Mesenchymal stem cell (in vitro differentiated cells and primary cell): ENCODE data around the gene NMU.
"Not testable (repeated sequence)": the region's sequence is repeated elsewhere in the genome, so short reads cannot be mapped to it uniquely, and the experiment has no call there.

Experiments used
- DNase-seq: peaks from one replicate; pipeline ENCODE4 v3.0.0-alpha.2; 2013
- H2AFZ ChIP-seq: one replicate; pipeline ENCODE4 v1.6.1; 2013; ENCODE audit warnings: low read depth, mild to moderate bottlenecking, control low read depth, inconsistent platforms, low read length, moderate library complexity
- H2AK5ac ChIP-seq: 2 replicates; pipeline ENCODE4 v1.6.1; 2013; ENCODE audit warnings: low read length, moderate library complexity, mild to moderate bottlenecking, inconsistent platforms; ENCODE audit not compliant: severe bottlenecking
- H2BK120ac ChIP-seq: one replicate; pipeline ENCODE4 v1.6.1; 2013; ENCODE audit warnings: low read depth, mild to moderate bottlenecking, inconsistent platforms, low read length, moderate library complexity
- H2BK12ac ChIP-seq, 2 experiments: one replicate each; pipeline ENCODE4 v1.6.1; 2013; ENCODE audit warnings: inconsistent platforms in 2 of 2, low read length in 2 of 2, mild to moderate bottlenecking in 2 of 2, moderate library complexity in 2 of 2, control low read depth in 1 of 2
- H2BK15ac ChIP-seq: one replicate; pipeline ENCODE4 v1.6.1; 2013; ENCODE audit warnings: mild to moderate bottlenecking, low read depth, inconsistent platforms; ENCODE audit not compliant: poor library complexity, severe bottlenecking
- H2BK5ac ChIP-seq: 2 replicates; pipeline ENCODE4 v1.6.1; 2013; ENCODE audit warnings: low read depth, mild to moderate bottlenecking, low read length, control low read depth, inconsistent platforms; ENCODE audit not compliant: poor library complexity, severe bottlenecking
- H3K14ac ChIP-seq, 2 experiments: one replicate each; pipeline ENCODE4 v1.6.1; 2013; ENCODE audit warnings: inconsistent platforms in 2 of 2, low read length in 2 of 2, control low read depth in 1 of 2, mild to moderate bottlenecking in 1 of 2, moderate library complexity in 1 of 2
- H3K18ac ChIP-seq, 2 experiments: one replicate each; pipeline ENCODE4 v1.6.1; 2013; ENCODE audit warnings: inconsistent platforms in 2 of 2, low read length in 2 of 2, control low read depth in 1 of 2, low read depth in 1 of 2, mild to moderate bottlenecking in 1 of 2
- H3K23ac ChIP-seq, 2 experiments: one replicate each; pipeline ENCODE4 v1.6.1; 2013; ENCODE audit warnings: inconsistent platforms in 2 of 2, low read length in 2 of 2, mild to moderate bottlenecking in 2 of 2, moderate library complexity in 2 of 2, control low read depth in 1 of 2
- H3K27ac ChIP-seq: 2 replicates; pipeline ENCODE4 v1.5.1; 2013; ENCODE audit warnings: mild to moderate bottlenecking, moderate library complexity, low read length, control low read depth, inconsistent platforms; ENCODE audit not compliant: poor library complexity, severe bottlenecking
- H3K27me3 ChIP-seq, 2 experiments: 2 replicates each; pipeline versions ENCODE4 v1.6.1 to v1.7.0; 2013; ENCODE audit warnings: low read length in 2 of 2, mild to moderate bottlenecking in 2 of 2, moderate library complexity in 2 of 2, control low read depth in 1 of 2, inconsistent platforms in 1 of 2; ENCODE audit not compliant: control insufficient read depth in 1 of 2, insufficient read depth in 1 of 2
- H3K36me3 ChIP-seq, 2 experiments: 2 replicates each; pipeline versions ENCODE4 v1.6.1 to v1.7.0; 2013; ENCODE audit warnings: low read length in 2 of 2, control low read depth in 1 of 2, inconsistent platforms in 1 of 2, low read depth in 1 of 2, mild to moderate bottlenecking in 1 of 2; ENCODE audit not compliant: insufficient read depth in 2 of 2, control insufficient read depth in 1 of 2
- H3K4ac ChIP-seq, 2 experiments: one replicate each; pipeline ENCODE4 v1.6.1; 2013; ENCODE audit warnings: inconsistent platforms in 2 of 2, low read length in 2 of 2, mild to moderate bottlenecking in 2 of 2, moderate library complexity in 2 of 2, control low read depth in 1 of 2, low read depth in 1 of 2
- H3K4me1 ChIP-seq: 2 replicates; pipeline ENCODE4 v1.6.1; 2013; ENCODE audit warnings: low read depth, low read length, control low read depth; ENCODE audit not compliant: control insufficient read depth, insufficient read depth
- H3K4me2 ChIP-seq: 2 replicates; pipeline ENCODE4 v1.6.1; 2013; ENCODE audit warnings: low read length, mild to moderate bottlenecking, inconsistent platforms; ENCODE audit not compliant: poor library complexity, severe bottlenecking
- H3K4me3 ChIP-seq, 2 experiments: 2 replicates each; pipeline versions ENCODE4 v1.5.1 to v1.7.0; 2013; ENCODE audit warnings: low read length in 2 of 2, mild to moderate bottlenecking in 2 of 2, control low read depth in 1 of 2, low read depth in 1 of 2; ENCODE audit not compliant: insufficient read depth in 1 of 2
- H3K79me1 ChIP-seq: replicated peaks from 2 replicates; pipeline ENCODE4 v1.6.1; 2013; ENCODE audit warnings: mild to moderate bottlenecking, control low read depth, low read length, inconsistent platforms; ENCODE audit not compliant: poor library complexity, severe bottlenecking
- H3K9ac ChIP-seq: 2 replicates; pipeline ENCODE4 v1.7.0; 2013; ENCODE audit warnings: mild to moderate bottlenecking, low read length, moderate library complexity
- H3K9me3 ChIP-seq: 2 replicates; pipeline ENCODE4 v1.7.0; 2013; ENCODE audit warnings: mild to moderate bottlenecking, low read length; ENCODE audit not compliant: control insufficient read depth
- H4K8ac ChIP-seq: one replicate; pipeline ENCODE4 v1.6.1; 2013; ENCODE audit warnings: inconsistent platforms, mild to moderate bottlenecking, low read length, moderate library complexity
- H4K91ac ChIP-seq: one replicate; pipeline ENCODE4 v1.6.1; 2013; ENCODE audit warnings: mild to moderate bottlenecking, low read length, inconsistent platforms
- WGBS: methylation state at CpG from one replicate; pipeline ENCODE4 v1.1.7; 2013; ENCODE audit warnings: mixed read lengths; 5-methylcytosine and 5-hydroxymethylcytosine counted together

Gene NMU

GRCh38 chr4:55633903-55634302, 2.2 kb downstream of the NMU start:
- Histone ChIP-seq H3K27me3 (peaks cover 36 to 50% of the 10 kb centered on the region in 2 experiments), H2AK5ac (no peak overlapping the region), H3K79me1 (no peaks in the 10 kb centered on the region), H4K91ac (no peak overlapping the region), H2BK5ac (no peak overlapping the region), H3K4me1 (peaks cover 16% of the 10 kb centered on the region), H2AFZ (no peak overlapping the region), H2BK120ac (no peak overlapping the region), H3K14ac (no peak overlapping the region), H3K4me2 (no peak overlapping the region), H3K23ac (no peak overlapping the region), H3K4me3 (no peak overlapping the region), H2BK15ac (no peak overlapping the region), H2BK12ac (no peak overlapping the region), H3K9me3 (no peaks in the 10 kb centered on the region), H3K36me3 (no peaks in the 10 kb centered on the region), H3K9ac (no peak overlapping the region), H3K27ac (no peak overlapping the region), H3K18ac (no peak overlapping the region), H3K4ac (no peak overlapping the region), H4K8ac (no peak overlapping the region)
- WGBS: 70% methylated on average over 4 of the region's 6 CpGs
- no peak for DNase-seq

- H3K4me1 ChIP-seq: no peaks in the 10 kb centered on the region
These were observed 10.3 kb downstream of the NMU start for GRCh38 chr4:55625835-55626234.

DNA sequence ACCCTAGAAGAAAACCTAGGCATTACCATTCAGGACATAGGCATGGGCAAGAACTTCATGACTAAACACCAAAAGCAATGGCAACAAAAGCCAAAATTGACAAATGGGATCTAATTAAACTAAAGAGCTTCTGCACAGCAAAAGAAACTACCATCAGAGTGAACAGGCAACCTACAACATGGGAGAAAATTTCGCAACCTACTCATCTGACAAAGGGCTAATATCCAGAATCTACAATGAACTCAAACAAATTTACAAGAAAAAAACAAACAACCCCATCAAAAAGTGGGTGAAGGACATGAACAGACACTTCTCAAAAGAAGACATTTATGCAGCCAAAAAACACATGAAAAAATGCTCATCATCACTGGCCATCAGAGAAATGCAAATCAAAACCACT, 12.0 kb downstream of the NMU start:
- H3K79me1 ChIP-seq, H3K27ac ChIP-seq, H3K4me3 ChIP-seq, H3K23ac ChIP-seq, H3K4me2 ChIP-seq, H3K14ac ChIP-seq, H2BK15ac ChIP-seq, H3K9me3 ChIP-seq, H3K9ac ChIP-seq, H2AK5ac ChIP-seq, H3K36me3 ChIP-seq, H3K18ac ChIP-seq, H2AFZ ChIP-seq, H4K91ac ChIP-seq, H2BK120ac ChIP-seq, H3K4ac ChIP-seq, H2BK12ac ChIP-seq, DNase-seq, H4K8ac ChIP-seq, H2BK5ac ChIP-seq, H3K4me1 ChIP-seq, H3K27me3 ChIP-seq: not testable (repeated sequence)
- 71% methylated on average over 1 of the region's 1 CpG for WGBS

More at GRCh38 chr4:55625835-55626234, 10.3 kb downstream of the NMU start:
- peaks cover 0 to 2% of the 10 kb centered on the region in 2 experiments for H3K27me3 ChIP-seq
- H2BK12ac ChIP-seq: no peak overlapping the region
- WGBS: 59% methylated on average over 1 of the region's 2 CpGs
- no peak overlapping the region for H3K4ac ChIP-seq
- no peaks in the 10 kb centered on the region for H3K9me3 ChIP-seq
- no peak overlapping the region for H3K4me3 ChIP-seq
- H2BK5ac ChIP-seq: no peak overlapping the region
- H4K8ac ChIP-seq: no peak overlapping the region
- no peak overlapping the region for H2BK120ac ChIP-seq
- H3K36me3 ChIP-seq: no peaks in the 10 kb centered on the region
- no peak overlapping the region for H3K23ac ChIP-seq
- H4K91ac ChIP-seq: no peak overlapping the region
- H2AK5ac ChIP-seq: no peak overlapping the region
- DNase-seq: no peak
- H3K14ac ChIP-seq: no peak overlapping the region
- no peak overlapping the region for H3K18ac ChIP-seq
- H3K79me1 ChIP-seq: no peaks in the 10 kb centered on the region
- H2AFZ ChIP-seq: no peak overlapping the region
- H3K4me2 ChIP-seq: no peak overlapping the region
- no peak overlapping the region for H3K9ac ChIP-seq
- no peak overlapping the region for H2BK15ac ChIP-seq
- H3K27ac ChIP-seq: no peak overlapping the region

DNA sequence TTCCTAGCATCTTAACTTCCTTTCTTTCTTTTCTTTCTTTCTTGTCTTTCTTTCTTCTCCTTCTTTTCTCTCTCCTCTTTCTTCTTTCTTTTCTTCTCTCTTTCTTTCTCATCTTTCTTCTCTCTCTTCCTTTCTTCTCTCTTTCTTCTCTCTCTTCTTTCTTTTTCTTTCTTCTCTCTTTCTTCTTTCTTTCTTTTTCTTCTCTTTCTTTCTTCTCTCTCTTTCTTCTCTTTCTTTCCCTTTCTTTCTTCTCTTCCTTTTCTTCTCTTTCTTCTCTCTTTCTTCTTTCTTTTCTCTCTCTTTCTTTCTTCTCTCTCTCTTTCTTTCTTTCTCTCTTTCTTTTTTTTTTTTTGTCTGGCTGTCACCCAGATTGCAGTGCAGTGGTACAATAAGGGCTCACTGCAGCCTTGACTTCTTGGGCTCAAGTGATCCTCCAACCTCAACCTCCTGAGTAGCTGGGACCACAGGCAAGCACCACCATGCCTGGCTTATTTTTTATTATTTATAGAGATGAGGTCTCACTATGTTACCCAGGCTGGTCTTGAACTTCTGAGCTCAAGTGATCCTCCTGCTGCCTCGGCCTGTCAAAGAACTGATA, 17.5 kb downstream of the NMU start:
- H3K23ac ChIP-seq: no peak overlapping the region
- H3K9ac ChIP-seq: no peak overlapping the region
- H4K91ac ChIP-seq: no peak overlapping the region
- no peak overlapping the region for H2BK120ac ChIP-seq
- H2BK15ac ChIP-seq: no peak overlapping the region
- H3K4me3 ChIP-seq: no peak overlapping the region
- H2AFZ ChIP-seq: no peak overlapping the region
- no peaks in the 10 kb centered on the region for H3K4me1 ChIP-seq
- H3K36me3 ChIP-seq: no peaks in the 10 kb centered on the region
- no peak overlapping the region for H4K8ac ChIP-seq
- 91% methylated on average over 1 of the region's 1 CpG for WGBS
- H3K4me2 ChIP-seq: no peak overlapping the region
- no peak overlapping the region for H3K14ac ChIP-seq
- H2BK12ac ChIP-seq: no peak overlapping the region
- no peak overlapping the region for H3K27ac ChIP-seq
- H3K27me3 ChIP-seq: no peaks in the 10 kb centered on the region
- H2BK5ac ChIP-seq: no peak overlapping the region
- H3K18ac ChIP-seq: no peak overlapping the region
- no peak overlapping the region for H2AK5ac ChIP-seq
- no peak overlapping the region for H3K4ac ChIP-seq
- H3K9me3 ChIP-seq: no peaks in the 10 kb centered on the region
- no peaks in the 10 kb centered on the region for H3K79me1 ChIP-seq
- no peak for DNase-seq
